DOHH2 (cell line): ENCODE data around the gene ADGB.

ENCODE experiments used
- H3F3A ChIP-seq: fragments of 200-600 bp; sonication (generic), shearing (Covaris generic); 2 replicates; pipeline ENCODE4 v1.6.0; 2016; ENCODE audit warnings: antibody characterized with exemption, mild to moderate bottlenecking; ENCODE audit not compliant: control insufficient read depth, insufficient read depth
- H3K27ac ChIP-seq: fragments of 200-600 bp; sonication (generic); 2 replicates; pipeline ENCODE4 v1.5.1; 2014; ENCODE audit warnings: low read depth, mild to moderate bottlenecking, low read length, moderate library complexity
- H3K27me3 ChIP-seq: fragments of 200-600 bp; sonication (generic); 2 replicates; pipeline ENCODE4 v1.6.1; 2014; ENCODE audit warnings: mild to moderate bottlenecking, low read length, mixed read lengths; ENCODE audit not compliant: control insufficient read depth
- H3K36me3 ChIP-seq: fragments of 200-600 bp; sonication (generic); 2 replicates; pipeline ENCODE4 v1.6.1; 2014; ENCODE audit warnings: mild to moderate bottlenecking, low read length, moderate library complexity, mixed read lengths; ENCODE audit not compliant: control insufficient read depth
- H3K4me1 ChIP-seq: fragments of 200-600 bp; sonication (generic); 2 replicates; pipeline ENCODE4 v1.6.1; 2014; ENCODE audit warnings: mild to moderate bottlenecking, low read length, mixed read lengths; ENCODE audit not compliant: control insufficient read depth
- H3K4me2 ChIP-seq: fragments of 200-600 bp; sonication (generic); 2 replicates; pipeline ENCODE4 v1.6.0; 2014; ENCODE audit warnings: mild to moderate bottlenecking, low read length, moderate library complexity
- H3K4me3 ChIP-seq: fragments of 200-600 bp; sonication (generic); 2 replicates; pipeline ENCODE4 v1.5.1; 2014; ENCODE audit warnings: mild to moderate bottlenecking, low read length, mixed read lengths
- H3K79me2 ChIP-seq: fragments of 200-600 bp; sonication (generic); 2 replicates; pipeline ENCODE4 v1.6.1; 2014; ENCODE audit warnings: mild to moderate bottlenecking, low read length, mixed read lengths; ENCODE audit not compliant: control insufficient read depth
- H3K9me2 ChIP-seq: fragments of 200-600 bp; sonication (generic); replicated peaks from 2 replicates; pipeline ENCODE4 v1.6.1; 2014; ENCODE audit warnings: mild to moderate bottlenecking, low read length, mixed read lengths; ENCODE audit not compliant: control insufficient read depth
- H3K9me3 ChIP-seq: fragments of 200-600 bp; sonication (generic); 2 replicates; pipeline ENCODE4 v1.6.1; 2014; ENCODE audit warnings: antibody characterized with exemption, low read length, mixed read lengths; ENCODE audit not compliant: control insufficient read depth, insufficient read depth
- H4K20me1 ChIP-seq: fragments of 200-600 bp; sonication (generic); 2 replicates; pipeline ENCODE4 v1.6.0; 2014; ENCODE audit warnings: low read depth, mild to moderate bottlenecking, antibody characterized with exemption, low read length, moderate library complexity; ENCODE audit not compliant: control insufficient read depth, insufficient read depth
- EZH2phosphoT487 ChIP-seq: fragments of 200-600 bp; sonication (generic); IDR thresholded peaks from 2 replicates; pipeline ENCODE4 v1.6.1; 2017; ENCODE audit warnings: borderline replicate concordance, mild to moderate bottlenecking, antibody characterized with exemption, low read length, moderate library complexity, mixed read lengths
- TF ChIP-seq, protein P1 (sequence below): fragments of 200-600 bp; sonication (generic); IDR thresholded peaks from one replicate; pipeline ENCODE4 v1.5.1; 2014; ENCODE audit warnings: antibody characterized with exemption, mild to moderate bottlenecking, low read depth, low read length; ENCODE audit not compliant: poor library complexity, severe bottlenecking

The ADGB gene

DNA sequence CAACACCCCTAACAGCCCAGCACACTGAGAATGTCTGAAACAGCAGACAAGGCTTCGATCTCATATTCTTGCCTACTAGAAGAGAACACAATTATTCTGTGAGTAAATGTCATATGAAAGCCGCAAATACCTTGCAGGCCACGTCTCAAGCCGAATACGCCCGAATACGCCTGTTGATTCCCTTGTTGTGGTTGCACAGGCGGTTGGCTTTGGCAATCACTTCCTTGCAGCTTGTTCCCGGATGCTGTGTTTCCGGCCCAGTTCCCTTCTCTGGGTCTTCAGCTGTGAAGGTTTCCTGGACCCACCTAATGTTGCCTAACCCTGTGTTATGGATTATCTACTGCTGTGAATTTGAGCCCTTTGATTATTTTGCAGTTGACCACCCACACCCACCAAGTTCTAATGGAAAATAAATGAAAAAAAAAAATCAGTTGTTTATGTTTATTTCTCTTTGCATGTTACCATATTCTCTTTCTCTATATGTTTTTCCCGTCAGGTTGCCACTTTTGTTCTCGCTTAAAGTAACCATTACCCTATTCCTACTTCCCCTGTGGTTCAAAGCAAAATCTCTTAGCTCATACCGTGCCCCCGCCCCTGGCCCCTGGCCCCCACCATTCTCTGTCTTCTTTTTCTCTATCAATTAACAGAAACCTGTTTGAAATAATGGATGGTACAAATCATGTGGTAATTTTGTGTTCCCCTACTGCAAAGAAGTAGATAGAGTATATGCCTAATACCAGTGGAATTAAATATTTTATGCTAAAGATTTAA is 172.4 kb downstream of the ADGB start:
- Histone ChIP-seq H4K20me1 (no peaks in the 10 kb centered on the region), H3F3A (no peaks in the 10 kb centered on the region), H3K27me3 (peaks cover 9% of the 10 kb centered on the region), H3K36me3 (no peaks in the 10 kb centered on the region), H3K4me3 (no peak overlapping the region), H3K9me3 (no peaks in the 10 kb centered on the region), H3K79me2 (no peaks in the 10 kb centered on the region), H3K27ac (no peak overlapping the region), H3K4me2 (no peak overlapping the region), H3K4me1 (0 out of 2 replicates have a peak, but pooled peaks cover 3% of the 10 kb centered on the region), H3K9me2 (no peaks in the 10 kb centered on the region)
- TF ChIP-seq, protein P1, sequence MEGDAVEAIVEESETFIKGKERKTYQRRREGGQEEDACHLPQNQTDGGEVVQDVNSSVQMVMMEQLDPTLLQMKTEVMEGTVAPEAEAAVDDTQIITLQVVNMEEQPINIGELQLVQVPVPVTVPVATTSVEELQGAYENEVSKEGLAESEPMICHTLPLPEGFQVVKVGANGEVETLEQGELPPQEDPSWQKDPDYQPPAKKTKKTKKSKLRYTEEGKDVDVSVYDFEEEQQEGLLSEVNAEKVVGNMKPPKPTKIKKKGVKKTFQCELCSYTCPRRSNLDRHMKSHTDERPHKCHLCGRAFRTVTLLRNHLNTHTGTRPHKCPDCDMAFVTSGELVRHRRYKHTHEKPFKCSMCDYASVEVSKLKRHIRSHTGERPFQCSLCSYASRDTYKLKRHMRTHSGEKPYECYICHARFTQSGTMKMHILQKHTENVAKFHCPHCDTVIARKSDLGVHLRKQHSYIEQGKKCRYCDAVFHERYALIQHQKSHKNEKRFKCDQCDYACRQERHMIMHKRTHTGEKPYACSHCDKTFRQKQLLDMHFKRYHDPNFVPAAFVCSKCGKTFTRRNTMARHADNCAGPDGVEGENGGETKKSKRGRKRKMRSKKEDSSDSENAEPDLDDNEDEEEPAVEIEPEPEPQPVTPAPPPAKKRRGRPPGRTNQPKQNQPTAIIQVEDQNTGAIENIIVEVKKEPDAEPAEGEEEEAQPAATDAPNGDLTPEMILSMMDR: no peak
- no peak for TF ChIP-seq EZH2phosphoT487

DNA sequence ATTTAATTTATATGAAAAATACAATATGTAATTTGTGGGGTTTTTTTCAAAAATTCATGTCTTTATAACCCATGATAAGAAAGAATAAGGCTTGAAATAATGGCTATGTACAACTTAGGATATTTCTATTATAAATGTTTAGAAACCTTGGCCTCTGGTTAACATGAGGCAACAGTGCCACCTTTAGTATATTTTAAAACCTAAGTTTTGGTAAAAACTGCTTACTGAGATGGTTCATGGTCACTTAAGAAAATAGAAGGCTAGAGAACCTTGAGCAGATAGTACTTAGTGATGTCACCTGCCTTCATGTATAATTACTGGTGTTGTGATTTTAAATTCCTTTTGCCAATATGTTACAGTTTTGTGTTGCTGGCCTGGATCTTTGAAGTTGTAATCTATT is 176.4 kb downstream of the ADGB start:
- no peaks in the 10 kb centered on the region for H3K36me3 ChIP-seq
- no peaks in the 10 kb centered on the region for H3K79me2 ChIP-seq
- H3K9me2 ChIP-seq: no peaks in the 10 kb centered on the region
- H3F3A ChIP-seq: no peaks in the 10 kb centered on the region
- no peak for TF ChIP-seq EZH2phosphoT487
- TF ChIP-seq, protein P1: no peak
- no peak overlapping the region for H3K27ac ChIP-seq
- H3K4me1 ChIP-seq: 0 out of 2 replicates have a peak, but pooled peaks cover 3% of the 10 kb centered on the region
- peaks cover 9% of the 10 kb centered on the region for H3K27me3 ChIP-seq
- H3K9me3 ChIP-seq: no peaks in the 10 kb centered on the region
- H4K20me1 ChIP-seq: no peaks in the 10 kb centered on the region
- H3K4me2 ChIP-seq: no peak overlapping the region
- H3K4me3 ChIP-seq: no peak overlapping the region

DNA sequence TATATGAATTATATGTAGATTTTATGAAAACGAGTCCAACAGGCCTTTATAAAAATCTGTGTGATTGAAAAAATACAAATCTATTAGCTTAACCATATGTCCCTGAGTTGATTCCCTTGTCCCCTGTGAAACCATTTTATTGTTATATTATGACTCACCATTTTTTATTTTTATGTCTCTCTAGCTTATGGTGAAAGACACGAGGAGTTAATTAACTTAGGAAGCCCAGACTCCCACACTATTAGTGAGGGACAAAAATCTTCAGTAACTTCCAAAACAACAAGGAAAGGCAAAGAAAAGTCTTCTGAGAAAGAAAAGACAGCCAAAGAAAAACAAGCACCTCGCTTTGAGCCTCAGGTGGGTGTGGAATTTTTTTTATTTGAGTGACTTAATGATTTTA is 183.1 kb downstream of the ADGB start:
- Histone ChIP-seq H3K4me3 (no peak overlapping the region), H3K27ac (no peak overlapping the region), H4K20me1 (no peaks in the 10 kb centered on the region), H3K27me3 (peaks cover 3% of the 10 kb centered on the region; the same call in 1 of the 2 replicates), H3K9me2 (no peaks in the 10 kb centered on the region), H3K4me2 (no peak overlapping the region), H3K36me3 (no peaks in the 10 kb centered on the region), H3K9me3 (no peaks in the 10 kb centered on the region), H3F3A (no peaks in the 10 kb centered on the region), H3K4me1 (no peaks in the 10 kb centered on the region), H3K79me2 (no peaks in the 10 kb centered on the region)
- TF ChIP-seq, protein P1: no peak
- no peak for TF ChIP-seq EZH2phosphoT487
